Omental fat pad (tissue), 4 donors: ENCODE data around the gene MAST4. TPM values are rescaled to one million over a fixed set of nuclear protein-coding genes. Genes with fewer than 3 reads are reported as not detected.

Experiments used
- ATAC-seq: fragments of 150-250 bp; one replicate; pipeline ENCODE4 v1.9.1; 2016; ENCODE audit warnings: mild to moderate bottlenecking, moderate library complexity; ENCODE audit not compliant: low FRiP score
- DNase-seq: peaks from one replicate; pipeline ENCODE4 v3.0.0-alpha.2; 2019; ENCODE audit warnings: low spot score
- total RNA-seq, 4 donors: library from RNA; depleted of rRNA; stranded (reverse); fragments of >200 nt; gene quantifications; one replicate each; pipeline ENCODE4 v1.1.0, GENCODE V29; 2016
- TF ChIP-seq, protein P1 (sequence below), 3 donors: fragments of 450-650 bp; IDR thresholded peaks; one replicate each; pipeline ENCODE4 v1.5.1; 2016 to 2017; ENCODE audit warnings: antibody characterized with exemption in 3 of 3, mild to moderate bottlenecking in 3 of 3, moderate library complexity in 2 of 3

MAST4 gene
- total RNA-seq, 4 donors from 2014 or later = 52.2 to 76.8 (median 57.3) TPM

DNA sequence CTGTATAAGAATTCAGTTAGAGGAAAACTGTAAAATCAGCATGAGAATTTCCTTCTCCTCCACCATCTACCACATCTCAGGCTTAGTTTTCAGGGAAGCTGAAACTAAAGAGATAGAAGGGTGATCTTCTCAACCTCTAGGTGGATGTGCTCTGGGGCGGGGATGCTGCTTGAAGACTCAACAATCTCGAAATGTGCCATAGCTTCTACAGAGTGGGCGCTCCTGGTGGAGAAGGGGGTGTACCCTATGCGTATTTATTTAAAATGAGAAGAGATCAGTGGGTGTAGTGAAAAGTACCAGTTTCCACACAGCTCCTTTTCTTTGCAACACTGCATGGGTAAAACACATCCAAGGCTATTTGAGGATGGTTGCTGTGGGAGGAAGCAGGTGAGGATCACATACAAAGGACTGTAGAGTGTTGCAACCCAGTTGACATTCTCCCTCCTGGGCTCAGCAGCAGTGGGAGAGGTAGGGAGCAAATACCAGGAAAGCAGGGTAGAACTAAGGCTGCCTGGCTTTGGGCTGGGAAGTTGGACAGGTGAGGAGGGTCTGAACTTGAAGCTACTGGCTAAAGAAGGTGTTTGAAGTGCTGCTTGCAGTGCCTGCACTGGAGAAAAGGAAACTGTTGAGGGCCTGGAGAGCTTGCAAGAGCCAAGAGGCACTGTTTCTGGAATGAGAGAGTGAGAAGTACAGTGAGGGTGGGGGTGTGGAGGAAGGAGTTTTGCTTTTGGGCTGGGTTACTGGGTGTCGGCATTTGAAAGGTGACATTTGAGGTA is 73.1 kb downstream of the MAST4 start:
- TF ChIP-seq, protein P1, sequence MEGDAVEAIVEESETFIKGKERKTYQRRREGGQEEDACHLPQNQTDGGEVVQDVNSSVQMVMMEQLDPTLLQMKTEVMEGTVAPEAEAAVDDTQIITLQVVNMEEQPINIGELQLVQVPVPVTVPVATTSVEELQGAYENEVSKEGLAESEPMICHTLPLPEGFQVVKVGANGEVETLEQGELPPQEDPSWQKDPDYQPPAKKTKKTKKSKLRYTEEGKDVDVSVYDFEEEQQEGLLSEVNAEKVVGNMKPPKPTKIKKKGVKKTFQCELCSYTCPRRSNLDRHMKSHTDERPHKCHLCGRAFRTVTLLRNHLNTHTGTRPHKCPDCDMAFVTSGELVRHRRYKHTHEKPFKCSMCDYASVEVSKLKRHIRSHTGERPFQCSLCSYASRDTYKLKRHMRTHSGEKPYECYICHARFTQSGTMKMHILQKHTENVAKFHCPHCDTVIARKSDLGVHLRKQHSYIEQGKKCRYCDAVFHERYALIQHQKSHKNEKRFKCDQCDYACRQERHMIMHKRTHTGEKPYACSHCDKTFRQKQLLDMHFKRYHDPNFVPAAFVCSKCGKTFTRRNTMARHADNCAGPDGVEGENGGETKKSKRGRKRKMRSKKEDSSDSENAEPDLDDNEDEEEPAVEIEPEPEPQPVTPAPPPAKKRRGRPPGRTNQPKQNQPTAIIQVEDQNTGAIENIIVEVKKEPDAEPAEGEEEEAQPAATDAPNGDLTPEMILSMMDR (IDR thresholded peaks at IDR 0.05) = no peak
- ATAC-seq (no peak), DNase-seq (no peak)

DNA sequence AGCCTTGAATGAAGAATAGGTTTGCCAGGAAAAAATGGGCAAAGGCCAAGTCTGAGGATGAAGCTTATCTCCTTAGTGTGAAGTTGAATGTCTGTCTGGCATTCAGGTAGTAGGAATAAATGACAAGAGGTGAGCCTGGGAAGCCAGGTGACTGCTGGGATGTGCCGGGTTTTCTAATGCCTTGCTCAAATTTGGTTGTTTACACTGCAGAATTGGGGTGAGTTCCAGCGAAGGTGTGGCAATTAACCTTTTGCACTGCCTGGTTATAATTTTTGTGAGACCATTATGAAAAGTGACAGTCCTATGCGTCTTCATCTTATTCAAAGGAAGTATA is 73.6 kb downstream of the MAST4 start:
- ATAC-seq (no peak), DNase-seq (no peak)
- TF ChIP-seq, protein P1 (IDR thresholded peaks at IDR 0.05) = no peak

DNA sequence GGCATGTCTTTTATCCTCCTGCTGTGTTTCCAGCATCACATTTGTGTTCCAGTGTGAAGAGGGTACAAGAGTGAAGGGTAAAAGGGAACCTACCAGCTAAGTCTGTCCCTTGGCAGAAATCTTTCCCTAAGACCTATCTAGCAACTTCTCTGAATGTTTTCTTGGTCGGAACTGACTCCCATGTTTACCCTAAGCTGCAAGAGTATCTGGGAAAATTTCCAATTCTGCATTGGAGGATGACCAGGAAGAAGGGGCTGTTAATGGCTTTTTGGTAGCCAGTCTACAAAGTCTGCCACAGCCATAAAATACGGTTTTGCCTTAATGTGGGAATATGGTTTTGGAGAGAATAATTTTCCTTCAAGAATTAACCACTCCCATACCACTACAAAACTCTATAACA is 75.1 kb downstream of the MAST4 start:
- no peak for ATAC-seq
- TF ChIP-seq, protein P1 (IDR thresholded peaks at IDR 0.05) = no peak
- DNase-seq = no peak

DNA sequence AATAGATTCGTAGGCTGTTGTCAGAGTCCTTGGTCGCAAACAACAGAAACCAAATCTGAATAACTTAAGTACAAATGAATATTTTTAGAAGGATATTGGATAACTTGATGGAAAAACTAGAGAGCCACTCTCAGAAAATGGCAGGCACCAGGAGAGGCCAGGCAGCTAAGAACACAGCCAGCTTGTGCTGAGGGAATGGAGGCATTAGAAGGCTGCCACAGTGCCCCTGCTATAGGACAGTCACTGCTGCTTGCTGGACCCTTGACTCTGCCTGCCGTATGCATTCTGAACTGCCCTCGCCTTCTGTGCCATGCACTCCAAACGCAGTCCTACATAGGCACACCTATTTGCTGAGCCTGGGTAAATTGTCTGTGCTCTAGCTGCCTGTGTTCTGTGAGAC is 78.6 kb downstream of the MAST4 start:
- DNase-seq (no peak), ATAC-seq (no peak)
- TF ChIP-seq, protein P1 (IDR thresholded peaks at IDR 0.05) = no peak

DNA sequence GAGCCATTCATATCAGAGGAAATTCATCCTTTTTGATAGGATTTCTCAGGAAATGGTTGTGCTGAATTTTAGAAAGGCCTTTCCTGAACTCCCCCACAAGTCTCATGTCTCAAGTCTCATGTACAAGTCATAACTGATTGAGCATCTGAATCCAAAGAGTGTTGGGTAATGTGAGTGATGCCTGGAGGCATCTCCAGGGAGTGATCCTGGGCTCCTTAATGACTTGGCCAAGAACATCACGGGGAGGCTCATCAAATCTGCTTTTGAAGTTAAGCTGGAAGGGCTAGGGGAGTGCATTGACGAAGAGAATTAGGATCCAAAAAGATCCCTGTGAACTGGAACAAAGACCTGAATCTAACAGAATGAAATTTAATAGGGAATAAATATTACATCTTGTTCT is 79.2 kb downstream of the MAST4 start:
- TF ChIP-seq, protein P1 (IDR thresholded peaks at IDR 0.05) = no peak
- no peak for DNase-seq
- ATAC-seq = peak; percentile 81

DNA sequence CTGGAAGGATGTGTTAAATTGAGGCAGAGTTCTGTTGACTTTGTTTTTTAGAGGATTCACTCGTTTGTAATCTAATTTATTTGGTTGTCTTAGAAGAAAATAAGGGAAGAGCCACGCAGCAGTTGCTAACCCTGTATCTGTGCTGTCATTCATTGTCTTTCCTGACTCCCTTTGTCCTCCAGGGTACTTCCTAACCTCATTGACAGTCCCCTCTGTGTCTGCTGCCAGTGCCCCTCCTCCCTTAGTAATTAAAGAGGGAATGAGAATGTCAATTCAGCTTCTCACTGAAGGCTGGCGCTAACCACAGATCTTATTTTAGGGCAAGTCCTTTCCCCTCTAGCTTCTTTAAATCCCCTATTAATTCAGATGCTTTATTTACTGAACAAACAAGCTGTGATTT is 84.0 kb downstream of the MAST4 start:
- TF ChIP-seq, protein P1 (IDR thresholded peaks at IDR 0.05) = no peak
- DNase-seq (no peak), ATAC-seq (no peak)

DNA sequence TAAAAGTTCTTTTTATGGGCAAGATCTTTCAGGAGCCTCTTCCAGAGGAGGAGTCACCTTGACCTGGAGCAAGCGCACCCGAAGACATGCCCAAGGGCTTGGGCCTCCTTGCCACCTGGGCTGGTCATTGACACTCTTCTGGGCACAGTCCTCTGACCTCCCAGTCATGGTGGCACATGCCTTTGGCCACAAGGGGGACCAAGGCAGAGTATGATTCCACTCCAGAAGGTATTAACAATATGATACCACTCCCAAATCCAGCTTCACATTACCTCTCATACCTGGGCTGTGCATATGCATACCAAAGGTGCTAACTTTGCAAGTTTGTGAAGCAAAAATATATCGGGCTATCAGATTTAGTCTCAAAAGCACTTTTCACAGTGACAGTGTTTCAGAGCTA is 84.6 kb downstream of the MAST4 start:
- TF ChIP-seq, protein P1 (IDR thresholded peaks at IDR 0.05) = no peak
- ATAC-seq (no peak), DNase-seq (no peak)
